ENCODE data around the gene LRP1B. TPM values are rescaled to one million over a fixed set of nuclear protein-coding genes. Genes with fewer than 3 reads are reported as not detected.
A peak's percentile ranks its signal among the peaks of the same experiment; 100 is the strongest.

LRP1B gene
- total RNA-seq: not detected

DNA sequence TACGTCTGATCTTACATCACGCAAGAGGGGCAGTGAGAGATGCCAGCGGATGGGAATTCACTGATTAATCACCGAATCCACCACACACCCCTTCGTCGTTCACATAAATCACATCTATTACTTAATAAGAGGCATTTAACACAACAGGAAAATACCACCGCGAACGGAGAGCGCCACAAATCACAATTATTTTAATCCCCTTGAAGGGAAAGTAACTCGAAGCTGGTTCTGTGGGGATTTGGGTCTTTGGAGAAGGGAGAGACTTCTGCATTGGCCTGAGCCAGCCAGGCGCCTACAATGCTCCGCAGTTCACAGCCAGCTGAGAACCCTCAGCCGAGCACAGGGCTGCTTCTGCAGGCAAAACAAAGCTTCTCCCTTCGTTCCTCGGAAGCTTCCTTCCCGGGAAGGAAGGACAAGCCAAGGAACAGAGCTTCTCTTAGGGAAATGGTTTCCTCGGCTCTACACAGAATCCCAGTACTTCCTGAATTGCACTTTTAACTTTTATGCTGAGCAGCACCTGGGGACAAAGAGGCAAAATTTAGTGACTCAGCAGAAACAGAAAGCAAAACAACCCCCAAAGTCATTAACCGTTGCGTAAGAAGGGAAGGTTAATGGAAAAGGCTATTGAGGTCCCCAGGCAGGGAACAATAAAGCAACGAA lies at the start of gene LRP1B:
Gene LRP1B (minus strand): TSS at position 7 of the 660 bp plus-strand sequence. CDS start 287 bp downstream, outside the sequence.
- ChIA-PET POLR2A (no interaction called here), CTCF (no interaction called here)
- Mint-ChIP-seq H3K4me3 (peak within 1 kb of the TSS; percentile 49), H3K36me3 (ENCODE audit: low read depth) (no peaks in the 10 kb centered on the region), H3K27ac (no peak within 1 kb of the TSS), H3K4me1 (peaks cover 10% of the 10 kb centered on the region), H3K9me3 (no peaks in the 10 kb centered on the region), H3K27me3 (peaks cover 39% of the 10 kb centered on the region)
- DNase-seq: no peak

DNA sequence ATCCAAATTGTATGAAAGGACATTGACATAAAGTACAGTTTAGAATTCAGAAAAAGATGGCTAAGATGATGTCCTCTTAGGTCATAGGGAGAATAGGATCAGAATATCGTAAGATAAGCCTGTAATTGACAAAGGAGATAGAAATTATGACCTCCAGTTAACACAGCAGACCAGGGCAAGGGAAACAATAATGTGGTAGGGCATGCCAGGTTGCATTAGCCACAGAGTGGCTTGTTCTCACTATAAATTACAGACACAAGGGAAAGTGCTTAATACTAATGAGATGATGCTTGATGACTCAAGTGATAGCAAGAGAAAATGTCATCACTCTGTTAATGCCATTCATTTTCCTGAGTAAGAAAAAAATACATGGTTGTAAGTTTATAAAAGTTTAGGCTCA lies 48.9 kb upstream of the LRP1B start:
- H3K36me3 Mint-ChIP-seq (ENCODE audit: low read depth): no peaks in the 10 kb centered on the region
- no peaks in the 10 kb centered on the region for H3K9me3 Mint-ChIP-seq
- no peak for DNase-seq
- H3K27me3 Mint-ChIP-seq: no peaks in the 10 kb centered on the region
- POLR2A ChIA-PET: no interaction called here
- no peak overlapping the region for H3K27ac Mint-ChIP-seq
- H3K4me3 Mint-ChIP-seq: no peak overlapping the region
- CTCF ChIA-PET: no interaction called here
- no peaks in the 10 kb centered on the region for H3K4me1 Mint-ChIP-seq

DNA sequence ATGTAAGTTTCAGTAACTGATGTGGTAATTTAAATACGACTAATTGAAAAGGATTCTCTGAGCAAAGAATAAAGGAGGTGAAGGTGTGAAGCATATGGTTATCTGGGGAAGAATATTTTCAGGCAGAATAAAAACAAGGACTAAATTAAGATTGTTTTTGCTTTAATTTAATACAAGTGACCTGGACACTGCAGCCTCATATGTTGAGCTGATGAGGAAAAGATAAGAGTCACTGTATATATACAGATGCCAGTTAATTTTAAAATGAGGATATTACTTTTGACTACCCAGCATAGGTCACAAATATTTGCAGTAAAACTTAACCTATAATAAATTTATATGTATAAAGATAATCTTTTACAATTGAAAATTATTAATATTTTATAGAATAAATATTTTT lies 47.8 kb upstream of the LRP1B start:
- Mint-ChIP-seq H3K27me3 (no peaks in the 10 kb centered on the region), H3K9me3 (no peaks in the 10 kb centered on the region), H3K4me1 (no peaks in the 10 kb centered on the region), H3K36me3 (ENCODE audit: low read depth) (no peaks in the 10 kb centered on the region), H3K27ac (no peak overlapping the region), H3K4me3 (no peak overlapping the region)
- ChIA-PET POLR2A (no interaction called here), CTCF (no interaction called here)
- no peak for DNase-seq

DNA sequence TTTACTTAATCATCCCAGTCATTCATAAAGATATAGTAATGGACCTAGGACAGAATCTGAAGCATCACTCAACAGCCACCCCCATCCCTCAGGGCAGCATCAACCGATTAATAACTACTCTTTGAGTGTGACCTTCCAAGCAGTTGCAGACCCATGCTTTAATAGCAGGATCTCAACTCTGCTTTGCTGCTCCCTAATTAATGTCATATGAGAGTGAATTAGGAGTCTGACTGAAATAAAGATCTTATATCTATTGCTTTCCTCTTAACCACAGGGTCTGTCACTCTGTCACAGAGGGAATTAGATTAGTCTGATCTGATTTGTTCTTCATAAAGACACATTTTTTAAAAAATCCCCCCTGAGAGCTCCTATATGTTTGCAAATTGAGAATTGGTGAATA lies 46.1 kb upstream of the LRP1B start:
- Mint-ChIP-seq H3K9me3 (no peaks in the 10 kb centered on the region), H3K4me1 (no peaks in the 10 kb centered on the region)

DNA sequence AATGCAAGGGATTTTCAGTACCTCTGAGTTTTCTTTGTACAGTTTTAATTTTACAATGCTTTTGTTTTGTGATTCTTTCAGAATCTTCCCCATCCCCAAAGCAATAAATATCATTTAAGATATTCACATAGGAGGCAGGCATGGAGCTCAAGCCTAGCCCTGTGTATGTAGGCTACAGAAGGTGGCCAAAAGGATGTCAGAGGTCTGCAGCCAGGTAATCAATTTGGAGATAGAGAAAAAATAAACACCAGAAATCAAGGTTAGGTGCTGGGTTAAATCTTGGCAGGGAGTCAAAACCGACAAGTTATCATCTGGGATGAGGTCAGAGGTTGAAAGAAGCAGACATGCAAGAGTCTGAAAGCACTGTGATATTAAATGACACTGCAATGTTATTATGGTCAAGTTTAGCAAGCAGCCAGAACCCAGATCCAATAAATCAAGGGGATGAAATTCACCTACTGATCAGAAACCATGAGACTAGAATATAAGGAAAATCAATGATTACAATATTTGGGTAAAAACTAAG lies 45.1 kb upstream of the LRP1B start:
- Mint-ChIP-seq H3K27ac (no peak overlapping the region), H3K36me3 (ENCODE audit: low read depth) (no peaks in the 10 kb centered on the region), H3K27me3 (no peaks in the 10 kb centered on the region), H3K9me3 (no peaks in the 10 kb centered on the region), H3K4me1 (no peaks in the 10 kb centered on the region), H3K4me3 (no peak overlapping the region)
- ChIA-PET POLR2A (no interaction called here), CTCF (interaction anchor here (0.5 kb wide), 1 partner anchor 958 kb away, joined by 3 read pairs; no protein-coding TSS in a partner anchor)
- no peak for DNase-seq

More for the DNA sequence above, 46.1 kb upstream of the LRP1B start:
- CTCF ChIA-PET: no interaction called here
- H3K36me3 Mint-ChIP-seq (ENCODE audit: low read depth): no peaks in the 10 kb centered on the region
- H3K27ac Mint-ChIP-seq: no peak overlapping the region
- no peak overlapping the region for H3K4me3 Mint-ChIP-seq
- H3K27me3 Mint-ChIP-seq: no peaks in the 10 kb centered on the region
- POLR2A ChIA-PET: no interaction called here
- DNase-seq: no peak

DNA sequence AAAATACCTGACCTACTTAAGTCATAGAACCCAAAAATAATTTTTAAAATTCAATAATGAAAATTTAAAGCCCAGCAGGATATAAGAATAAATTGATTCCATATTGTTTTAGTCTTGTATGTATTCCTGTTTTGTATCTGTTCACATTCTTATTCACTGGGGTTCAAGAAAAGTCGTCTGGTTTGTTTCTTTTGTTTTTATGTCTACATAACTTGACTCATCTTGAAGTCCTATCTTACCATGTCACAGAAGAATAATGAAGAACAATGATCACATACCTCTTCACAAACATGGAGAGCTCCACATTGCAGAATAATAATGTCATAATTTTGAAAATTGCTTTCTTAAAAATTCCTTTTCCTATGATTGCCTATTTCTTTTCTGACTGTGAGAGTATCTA lies 43.4 kb upstream of the LRP1B start:
- ChIA-PET CTCF (no interaction called here), POLR2A (no interaction called here)
- no peaks in the 10 kb centered on the region for H3K9me3 Mint-ChIP-seq
- H3K4me1 Mint-ChIP-seq: no peaks in the 10 kb centered on the region
- no peak for DNase-seq
- H3K36me3 Mint-ChIP-seq (ENCODE audit: low read depth): no peaks in the 10 kb centered on the region
- no peak overlapping the region for H3K4me3 Mint-ChIP-seq
- no peaks in the 10 kb centered on the region for H3K27me3 Mint-ChIP-seq
- H3K27ac Mint-ChIP-seq: no peak overlapping the region

DNA sequence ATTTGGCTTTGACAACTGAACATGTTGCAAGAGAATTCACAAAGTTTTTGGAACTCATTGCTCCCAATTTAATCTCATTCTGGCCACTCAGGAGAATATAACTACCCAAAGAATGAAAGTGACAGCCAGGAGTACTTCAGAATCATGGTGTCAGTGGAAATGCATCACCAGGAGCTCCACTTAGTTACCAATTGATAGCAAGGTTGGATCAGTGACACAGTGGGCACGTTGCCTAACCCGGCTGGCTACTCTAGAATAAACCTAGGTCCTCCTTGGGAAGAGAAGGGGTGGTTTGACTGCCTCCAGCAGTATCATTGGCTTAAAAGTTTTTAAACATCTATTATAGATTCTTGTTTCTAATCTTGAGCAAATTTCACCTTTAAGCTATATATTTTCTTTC lies 40.0 kb upstream of the LRP1B start:
- H3K9me3 Mint-ChIP-seq: no peaks in the 10 kb centered on the region
- H3K4me1 Mint-ChIP-seq: no peaks in the 10 kb centered on the region
- no peak overlapping the region for H3K4me3 Mint-ChIP-seq
- no peak overlapping the region for H3K27ac Mint-ChIP-seq
- CTCF ChIA-PET: no interaction called here
- POLR2A ChIA-PET: no interaction called here
- no peaks in the 10 kb centered on the region for H3K27me3 Mint-ChIP-seq
- no peaks in the 10 kb centered on the region for H3K36me3 Mint-ChIP-seq (ENCODE audit: low read depth)
- DNase-seq: no peak

DNA sequence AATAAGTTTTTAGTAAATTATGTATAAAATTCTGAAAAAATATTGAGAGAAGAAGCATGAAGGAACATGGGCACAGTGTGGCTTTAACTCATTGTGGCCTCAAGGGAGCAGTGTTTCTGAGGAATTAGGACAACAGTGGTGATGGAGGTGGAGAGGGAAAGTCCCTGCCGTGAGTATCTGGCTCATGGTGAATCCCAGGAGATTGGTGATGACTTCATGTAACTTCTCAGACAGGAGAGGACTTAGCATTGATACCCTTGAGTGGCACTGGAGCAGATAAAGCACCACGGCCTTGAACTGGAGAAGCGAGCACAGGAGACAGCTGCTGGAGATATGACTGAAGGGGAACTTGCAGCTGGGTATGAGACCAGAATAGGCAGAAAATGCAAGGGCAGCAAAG lies 35.0 kb upstream of the LRP1B start:
- ChIA-PET CTCF (interaction anchor here (0.6 kb wide), 1 partner anchor 718 kb away, joined by 4 read pairs; no protein-coding TSS in a partner anchor), POLR2A (no interaction called here)
- H3K27ac Mint-ChIP-seq: no peak overlapping the region
- no peak overlapping the region for H3K4me3 Mint-ChIP-seq
- no peak for DNase-seq
- H3K36me3 Mint-ChIP-seq (ENCODE audit: low read depth): no peaks in the 10 kb centered on the region
- H3K9me3 Mint-ChIP-seq: peaks cover 7% of the 10 kb centered on the region
- H3K27me3 Mint-ChIP-seq: no peaks in the 10 kb centered on the region
- no peaks in the 10 kb centered on the region for H3K4me1 Mint-ChIP-seq

DNA sequence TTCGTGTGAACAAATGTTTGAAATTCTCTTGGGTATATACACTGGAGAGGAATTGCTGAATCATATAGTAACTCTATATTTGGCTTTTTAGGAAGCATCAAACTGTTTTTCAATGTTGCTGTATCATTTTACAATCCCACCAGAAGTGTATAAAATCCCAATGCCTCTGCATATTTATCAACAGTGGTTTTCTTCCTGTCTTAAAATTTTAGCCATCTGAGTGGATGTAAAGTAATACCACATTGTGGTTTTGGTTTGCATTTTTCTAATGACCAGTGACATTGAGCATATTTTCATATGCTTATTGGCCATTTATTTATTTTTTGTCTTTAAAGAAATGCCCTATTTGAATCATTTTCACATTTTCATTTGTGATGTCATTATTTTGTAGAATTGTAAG lies 22.8 kb upstream of the LRP1B start:
- H3K27ac Mint-ChIP-seq: no peak overlapping the region
- POLR2A ChIA-PET: no interaction called here
- CTCF ChIA-PET: no interaction called here
- no peaks in the 10 kb centered on the region for H3K36me3 Mint-ChIP-seq (ENCODE audit: low read depth)
- no peaks in the 10 kb centered on the region for H3K27me3 Mint-ChIP-seq
- H3K4me1 Mint-ChIP-seq: no peaks in the 10 kb centered on the region
- no peaks in the 10 kb centered on the region for H3K9me3 Mint-ChIP-seq
- no peak overlapping the region for H3K4me3 Mint-ChIP-seq
- no peak for DNase-seq

DNA sequence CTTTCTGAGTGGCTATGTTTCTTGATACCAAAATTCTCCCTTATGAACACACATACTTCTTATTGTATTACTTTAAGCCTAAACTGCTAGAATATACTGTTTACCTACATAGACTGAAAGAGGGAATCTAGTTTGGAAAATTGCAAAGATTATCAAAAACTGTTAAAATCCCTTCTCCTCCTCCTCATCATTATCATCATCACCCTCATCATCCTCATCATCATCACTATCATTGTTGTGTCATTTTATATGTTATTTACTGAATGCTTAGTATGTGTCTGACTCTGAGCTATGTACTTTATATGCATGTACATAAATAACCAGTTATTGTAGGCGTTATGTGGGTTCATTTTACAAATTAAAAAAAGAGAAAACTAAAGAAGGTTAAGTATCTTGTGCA lies 19.6 kb upstream of the LRP1B start:
- Mint-ChIP-seq H3K36me3 (ENCODE audit: low read depth) (no peaks in the 10 kb centered on the region), H3K27ac (no peak overlapping the region), H3K9me3 (no peaks in the 10 kb centered on the region), H3K4me1 (no peaks in the 10 kb centered on the region), H3K27me3 (no peaks in the 10 kb centered on the region), H3K4me3 (no peak overlapping the region)
- DNase-seq: no peak
- ChIA-PET CTCF (no interaction called here), POLR2A (no interaction called here)

DNA sequence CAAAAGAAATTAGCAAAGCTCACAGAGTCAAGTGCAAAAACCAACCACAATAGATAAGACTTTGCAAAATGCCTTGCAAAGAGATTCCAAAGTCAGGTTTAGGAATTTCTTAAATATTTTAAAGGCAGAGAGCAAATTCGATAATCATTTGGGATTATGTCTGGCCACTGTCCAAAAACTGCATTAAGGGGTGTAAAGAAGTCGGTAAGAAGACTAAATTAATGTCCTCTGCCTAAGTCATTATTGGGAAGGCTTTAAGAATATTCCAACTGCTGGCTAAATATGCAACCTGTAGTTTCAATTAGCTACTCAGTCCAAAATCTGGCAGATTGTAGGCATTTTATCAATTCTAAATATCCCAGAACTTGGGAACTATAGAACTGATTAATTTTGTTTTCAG lies 13.7 kb upstream of the LRP1B start:
- DNase-seq: no peak
- Mint-ChIP-seq H3K27ac (no peak overlapping the region), H3K36me3 (ENCODE audit: low read depth) (no peaks in the 10 kb centered on the region), H3K9me3 (no peaks in the 10 kb centered on the region), H3K27me3 (no peaks in the 10 kb centered on the region), H3K4me1 (no peaks in the 10 kb centered on the region), H3K4me3 (no peak overlapping the region)
- CTCF ChIA-PET: no interaction called here
- POLR2A ChIA-PET: no interaction called here

DNA sequence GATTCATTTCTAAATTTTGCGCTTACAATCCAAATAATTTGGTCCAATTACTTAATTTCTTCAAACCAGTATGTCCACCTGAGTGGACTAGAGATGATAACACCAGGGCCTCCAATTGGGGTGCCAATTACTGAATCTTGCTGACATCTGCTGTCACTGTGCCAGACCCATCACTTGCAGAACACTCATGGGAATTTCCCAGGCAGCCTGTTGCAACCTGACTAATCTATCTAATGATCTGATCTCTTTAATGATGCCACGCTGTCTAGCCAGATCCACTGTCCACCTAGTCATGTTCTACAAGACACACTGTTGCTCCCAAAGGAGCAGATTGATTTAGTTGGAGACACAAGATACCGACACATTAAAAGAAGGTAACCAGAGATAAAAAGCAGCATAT lies 11.8 kb upstream of the LRP1B start:
- Mint-ChIP-seq H3K36me3 (ENCODE audit: low read depth) (no peaks in the 10 kb centered on the region), H3K4me1 (no peaks in the 10 kb centered on the region)
- CTCF ChIA-PET: no interaction called here

DNA sequence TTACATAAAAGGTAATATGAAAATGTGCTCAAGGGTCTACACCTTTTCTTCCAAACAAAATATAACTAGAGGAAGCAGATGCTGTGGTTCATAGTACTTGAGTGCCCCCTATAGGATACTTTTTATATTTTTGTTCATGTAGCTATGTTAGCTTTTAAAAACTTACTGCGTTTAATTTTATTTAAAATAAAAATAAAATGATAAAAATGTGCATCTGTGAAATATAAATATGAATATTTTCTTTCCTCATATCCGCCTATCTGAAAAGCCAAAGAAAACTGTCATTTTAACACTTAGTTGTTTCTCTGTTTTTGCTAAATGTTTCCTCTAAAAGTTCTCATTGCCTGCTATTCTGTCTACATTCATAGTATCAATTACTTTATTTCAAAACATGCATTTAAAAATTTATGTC lies 9.6 kb upstream of the LRP1B start:
- ChIA-PET CTCF (no interaction called here), POLR2A (no interaction called here)
- Mint-ChIP-seq H3K4me3 (no peak overlapping the region), H3K36me3 (ENCODE audit: low read depth) (no peaks in the 10 kb centered on the region), H3K9me3 (no peaks in the 10 kb centered on the region), H3K27me3 (no peaks in the 10 kb centered on the region), H3K27ac (no peak overlapping the region), H3K4me1 (no peaks in the 10 kb centered on the region)
- DNase-seq: no peak

More for the DNA sequence above, 11.8 kb upstream of the LRP1B start:
- Mint-ChIP-seq H3K27ac (no peak overlapping the region), H3K27me3 (no peaks in the 10 kb centered on the region), H3K4me3 (no peak overlapping the region), H3K9me3 (no peaks in the 10 kb centered on the region)
- POLR2A ChIA-PET: no interaction called here
- DNase-seq: no peak

DNA sequence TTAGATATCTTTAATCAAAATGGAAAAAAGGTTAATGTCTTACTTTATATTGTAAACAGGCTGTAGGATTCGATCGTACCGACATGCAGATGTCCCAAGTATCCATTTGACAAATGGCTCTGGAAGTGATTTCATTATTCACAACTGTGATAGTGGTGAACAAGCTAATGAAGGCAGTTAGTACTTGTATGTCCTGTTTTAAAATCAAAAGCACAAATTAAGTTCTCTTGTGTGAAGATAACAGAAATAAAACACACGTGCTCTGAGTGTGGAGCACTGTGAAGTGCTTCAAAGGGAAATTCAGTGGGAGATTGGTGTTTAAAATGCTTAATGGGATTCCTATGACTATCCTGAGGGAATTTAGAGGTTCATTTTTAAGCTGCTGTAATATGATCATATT lies 8.6 kb upstream of the LRP1B start:
- POLR2A ChIA-PET: no interaction called here

More for the DNA sequence above, 8.6 kb upstream of the LRP1B start:
- Mint-ChIP-seq H3K4me1 (no peaks in the 10 kb centered on the region), H3K27me3 (no peaks in the 10 kb centered on the region), H3K36me3 (ENCODE audit: low read depth) (no peaks in the 10 kb centered on the region), H3K9me3 (no peaks in the 10 kb centered on the region), H3K4me3 (no peak overlapping the region), H3K27ac (no peak overlapping the region)
- no peak for DNase-seq
- CTCF ChIA-PET: no interaction called here

All from activated CD4-positive, alpha-beta T cell treated with anti-CD3 and anti-CD28 coated beads, Interleukin-2, amount 10 ng/mL, durations not matched to agents 7 days and 5 days (primary cell).